ENCODE measurements around the gene GMDS.

Gene GMDS

DNA sequence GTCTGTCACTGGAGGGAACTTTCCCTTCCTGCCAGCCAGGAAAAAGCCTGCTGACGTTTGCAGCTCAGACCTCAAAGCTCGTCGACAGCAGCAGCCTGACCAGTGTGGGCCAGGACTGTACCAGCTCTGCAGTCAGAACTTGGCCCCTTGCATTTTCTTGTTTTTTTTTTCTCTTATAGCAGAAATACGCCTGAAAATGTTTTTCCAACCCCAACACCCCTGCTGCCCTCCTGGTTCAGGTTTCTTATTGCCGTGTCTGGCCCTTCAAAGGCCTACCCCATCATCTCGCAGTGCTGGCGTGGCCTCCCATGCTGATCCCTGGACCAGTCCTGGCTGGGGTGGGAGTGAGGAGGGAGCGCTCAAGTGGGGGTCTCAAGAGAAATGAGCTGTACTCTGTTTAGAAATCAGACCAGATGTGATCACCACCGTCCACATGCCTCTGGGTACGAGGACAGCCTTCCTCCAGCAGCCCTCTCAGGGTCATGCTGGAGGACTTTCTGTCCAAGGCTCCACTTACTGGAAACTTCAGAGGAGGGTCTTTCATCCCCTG is 466.6 kb downstream of the GMDS start:
- Histone ChIP-seq H3K27ac (ENCODE audit: low read depth in 2 of 2, low read length in 2 of 2) (no peak overlapping the region), H3K4me1 (ENCODE audit: control insufficient read depth in 2 of 2, insufficient read depth in 2 of 2, low read length in 2 of 2) (no peaks in the 10 kb centered on the region), H3K36me3 (ENCODE audit: control insufficient read depth in 2 of 2, insufficient read depth in 2 of 2, low read length in 2 of 2) (no peaks in the 10 kb centered on the region), H3K27me3 (ENCODE audit: control insufficient read depth in 2 of 2, insufficient read depth in 2 of 2, low read length in 2 of 2) (no peaks in the 10 kb centered on the region), H3K9ac (ENCODE audit: low read depth in 1 of 2, low read length in 2 of 2) (no peak overlapping the region), H3K4me3 (ENCODE audit: low read length in 2 of 2) (no peak overlapping the region), H3K9me3 (ENCODE audit: control insufficient read depth in 2 of 2, low read length in 2 of 2) (no peaks in the 10 kb centered on the region)

DNA sequence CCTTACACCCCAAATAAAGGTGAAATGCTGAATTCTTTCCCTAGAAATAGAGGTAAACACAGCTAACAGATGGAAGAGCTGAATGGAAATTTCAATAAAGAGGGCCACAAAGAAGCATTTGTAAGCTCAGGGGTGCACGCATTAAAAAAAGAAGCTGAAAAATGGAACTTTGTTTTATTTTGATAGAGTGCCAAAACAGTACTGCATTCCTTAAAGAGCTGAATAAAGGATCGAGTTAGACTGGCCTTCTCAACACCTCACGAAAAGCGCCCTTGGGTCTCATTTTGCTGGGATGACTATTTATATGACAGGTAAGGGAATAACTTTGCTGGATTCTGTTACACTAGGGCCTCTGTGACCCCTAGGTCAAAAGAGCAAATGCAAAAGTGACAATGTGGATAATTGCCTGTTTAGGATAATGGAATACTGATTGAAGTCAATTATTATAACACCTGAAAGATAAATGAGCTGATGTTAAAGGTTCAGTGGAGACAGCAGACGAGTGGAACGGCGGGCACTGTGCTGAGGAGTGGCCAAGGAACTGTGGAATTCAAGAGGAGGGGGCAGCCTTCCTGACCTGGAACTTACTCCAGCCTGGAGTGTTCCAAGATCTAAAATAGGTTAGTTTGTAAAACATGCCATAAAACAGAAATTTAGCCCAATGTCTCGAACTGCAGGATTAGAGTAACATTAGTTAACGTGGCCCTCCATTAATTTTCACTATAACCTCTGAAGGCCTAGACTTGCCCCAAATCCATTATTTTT is 467.3 kb downstream of the GMDS start:
- no peak overlapping the region for H3K9ac ChIP-seq (ENCODE audit: low read depth in 1 of 2, low read length in 2 of 2)
- no peaks in the 10 kb centered on the region for H3K4me1 ChIP-seq (ENCODE audit: control insufficient read depth in 2 of 2, insufficient read depth in 2 of 2, low read length in 2 of 2)
- no peaks in the 10 kb centered on the region for H3K9me3 ChIP-seq (ENCODE audit: control insufficient read depth in 2 of 2, low read length in 2 of 2)
- H3K27me3 ChIP-seq (ENCODE audit: control insufficient read depth in 2 of 2, insufficient read depth in 2 of 2, low read length in 2 of 2) = no peaks in the 10 kb centered on the region
- no peak overlapping the region for H3K4me3 ChIP-seq (ENCODE audit: low read length in 2 of 2)
- no peaks in the 10 kb centered on the region for H3K36me3 ChIP-seq (ENCODE audit: control insufficient read depth in 2 of 2, insufficient read depth in 2 of 2, low read length in 2 of 2)
- no peak overlapping the region for H3K27ac ChIP-seq (ENCODE audit: low read depth in 2 of 2, low read length in 2 of 2)

DNA sequence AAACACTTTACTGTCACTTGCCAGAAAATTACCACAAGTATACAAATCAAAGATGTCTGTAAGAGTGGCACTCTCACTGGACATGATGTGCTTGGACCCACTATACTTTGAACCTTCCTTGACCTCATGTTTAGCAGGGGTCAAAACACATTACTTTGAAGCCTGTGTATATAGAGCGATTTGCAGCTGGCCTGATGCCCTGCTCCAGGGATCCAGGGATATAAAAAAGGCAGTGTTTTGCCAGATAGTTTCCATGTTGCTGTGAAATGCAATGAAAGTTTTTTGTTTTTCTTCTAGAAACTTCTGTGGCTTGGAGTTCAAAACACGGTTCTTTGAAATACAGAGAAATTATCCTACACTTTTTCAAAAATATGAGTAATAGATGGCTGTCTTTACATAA is 470.0 kb downstream of the GMDS start:
- H3K9me3 ChIP-seq (ENCODE audit: control insufficient read depth in 2 of 2, low read length in 2 of 2) = no peaks in the 10 kb centered on the region
- H3K27me3 ChIP-seq (ENCODE audit: control insufficient read depth in 2 of 2, insufficient read depth in 2 of 2, low read length in 2 of 2) = no peaks in the 10 kb centered on the region
- H3K9ac ChIP-seq (ENCODE audit: low read depth in 1 of 2, low read length in 2 of 2) = no peak overlapping the region
- no peak overlapping the region for H3K4me3 ChIP-seq (ENCODE audit: low read length in 2 of 2)
- no peaks in the 10 kb centered on the region for H3K4me1 ChIP-seq (ENCODE audit: control insufficient read depth in 2 of 2, insufficient read depth in 2 of 2, low read length in 2 of 2)
- no peaks in the 10 kb centered on the region for H3K36me3 ChIP-seq (ENCODE audit: control insufficient read depth in 2 of 2, insufficient read depth in 2 of 2, low read length in 2 of 2)
- no peak overlapping the region for H3K27ac ChIP-seq (ENCODE audit: low read depth in 2 of 2, low read length in 2 of 2)

DNA sequence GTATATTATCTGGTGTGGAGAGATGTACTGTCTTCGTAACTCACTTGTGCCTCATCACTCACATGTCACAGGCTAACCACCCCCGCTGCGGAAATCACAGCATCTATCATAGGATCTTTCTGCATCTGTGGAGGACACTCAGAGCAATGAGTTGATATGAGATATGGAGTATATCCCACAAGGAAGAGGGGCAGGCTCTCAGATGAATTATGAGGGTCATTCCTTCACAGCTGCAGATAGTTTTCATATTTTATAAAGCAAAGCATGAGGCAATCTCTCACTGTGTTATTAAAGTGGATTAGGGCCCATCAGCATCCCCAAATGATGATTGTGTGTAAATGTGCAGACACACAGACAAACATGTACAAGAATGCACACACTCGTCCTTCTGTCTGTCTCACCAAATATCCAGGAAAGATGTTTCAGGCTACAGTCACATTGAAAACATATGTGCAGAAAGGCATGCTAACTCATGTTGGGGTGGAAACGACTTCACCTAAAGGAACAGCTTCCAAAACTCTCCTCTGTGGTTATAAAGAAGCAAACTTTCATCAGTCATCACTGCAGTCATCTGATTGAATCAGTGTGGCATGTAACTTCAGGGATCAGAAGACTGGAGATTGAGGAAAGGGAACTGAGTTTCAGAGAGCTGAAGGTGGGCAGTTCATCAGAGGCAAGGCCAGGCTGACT is 471.0 kb downstream of the GMDS start:
- Histone ChIP-seq H3K9me3 (ENCODE audit: control insufficient read depth in 2 of 2, low read length in 2 of 2) (no peaks in the 10 kb centered on the region), H3K4me1 (ENCODE audit: control insufficient read depth in 2 of 2, insufficient read depth in 2 of 2, low read length in 2 of 2) (no peaks in the 10 kb centered on the region), H3K4me3 (ENCODE audit: low read length in 2 of 2) (no peak overlapping the region), H3K27ac (ENCODE audit: low read depth in 2 of 2, low read length in 2 of 2) (no peak overlapping the region), H3K27me3 (ENCODE audit: control insufficient read depth in 2 of 2, insufficient read depth in 2 of 2, low read length in 2 of 2) (no peaks in the 10 kb centered on the region), H3K36me3 (ENCODE audit: control insufficient read depth in 2 of 2, insufficient read depth in 2 of 2, low read length in 2 of 2) (no peaks in the 10 kb centered on the region), H3K9ac (ENCODE audit: low read depth in 1 of 2, low read length in 2 of 2) (no peak overlapping the region)

DNA sequence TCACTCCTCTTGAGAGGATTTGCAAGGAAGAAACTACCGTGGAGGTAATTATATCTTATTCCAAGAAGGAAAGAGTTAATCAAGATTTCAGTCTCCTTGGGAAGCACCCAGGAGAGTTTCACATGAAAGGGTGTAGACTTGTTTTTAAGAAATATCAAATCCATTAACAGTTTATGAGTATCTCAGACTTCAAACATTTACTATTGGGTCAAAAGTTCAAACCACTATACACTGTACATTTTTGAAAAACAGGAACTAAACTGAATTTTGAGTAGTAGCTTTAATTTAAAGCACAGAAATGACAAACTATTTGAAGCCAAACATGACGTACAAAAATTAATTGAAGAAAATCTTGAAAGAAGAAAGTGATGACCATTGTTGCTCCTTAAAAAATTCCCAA is 471.7 kb downstream of the GMDS start:
- Histone ChIP-seq H3K9me3 (ENCODE audit: control insufficient read depth in 2 of 2, low read length in 2 of 2) (no peaks in the 10 kb centered on the region), H3K4me1 (ENCODE audit: control insufficient read depth in 2 of 2, insufficient read depth in 2 of 2, low read length in 2 of 2) (no peaks in the 10 kb centered on the region), H3K27me3 (ENCODE audit: control insufficient read depth in 2 of 2, insufficient read depth in 2 of 2, low read length in 2 of 2) (no peaks in the 10 kb centered on the region), H3K27ac (ENCODE audit: low read depth in 2 of 2, low read length in 2 of 2) (no peak overlapping the region), H3K9ac (ENCODE audit: low read depth in 1 of 2, low read length in 2 of 2) (no peak overlapping the region), H3K36me3 (ENCODE audit: control insufficient read depth in 2 of 2, insufficient read depth in 2 of 2, low read length in 2 of 2) (no peaks in the 10 kb centered on the region), H3K4me3 (ENCODE audit: low read length in 2 of 2) (no peak overlapping the region)

DNA sequence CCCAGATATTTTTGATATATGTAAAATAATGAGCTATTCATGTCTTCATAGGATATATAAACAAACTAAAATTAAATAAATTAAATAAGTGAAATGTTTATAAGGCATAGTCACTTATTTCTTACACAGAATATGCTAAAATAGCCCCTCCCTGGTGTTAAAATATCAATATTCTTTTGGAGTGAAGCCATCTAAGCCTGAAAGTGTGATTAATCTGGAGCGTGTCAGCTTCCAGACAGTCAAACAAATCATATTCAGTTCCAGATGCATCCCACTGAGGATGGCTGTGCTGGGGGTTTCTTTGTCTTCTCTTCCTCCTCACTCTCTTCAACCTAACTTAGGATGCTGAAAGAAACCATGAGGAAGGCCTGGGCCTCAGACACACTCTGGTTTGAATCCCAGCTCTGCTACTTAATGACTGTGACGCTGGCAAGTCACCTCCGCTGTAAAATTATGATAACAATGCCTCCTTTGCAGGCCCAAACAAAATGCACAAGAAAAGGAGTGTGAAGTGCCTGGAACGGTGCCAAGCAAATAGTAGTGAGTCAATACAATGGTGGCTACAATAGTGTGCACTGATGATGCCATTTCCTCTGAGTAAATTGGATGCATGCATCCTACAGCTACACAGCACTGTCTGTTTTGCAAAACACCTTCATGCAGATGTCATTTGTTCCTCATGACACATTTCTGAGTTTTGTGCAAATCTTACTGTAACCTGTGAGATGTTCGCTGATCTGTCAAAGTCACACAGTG is 474.3 kb downstream of the GMDS start:
- Histone ChIP-seq H3K9ac (ENCODE audit: low read depth in 1 of 2, low read length in 2 of 2) (no peak overlapping the region), H3K36me3 (ENCODE audit: control insufficient read depth in 2 of 2, insufficient read depth in 2 of 2, low read length in 2 of 2) (no peaks in the 10 kb centered on the region), H3K27me3 (ENCODE audit: control insufficient read depth in 2 of 2, insufficient read depth in 2 of 2, low read length in 2 of 2) (no peaks in the 10 kb centered on the region), H3K9me3 (ENCODE audit: control insufficient read depth in 2 of 2, low read length in 2 of 2) (no peaks in the 10 kb centered on the region), H3K27ac (ENCODE audit: low read depth in 2 of 2, low read length in 2 of 2) (no peak overlapping the region), H3K4me1 (ENCODE audit: control insufficient read depth in 2 of 2, insufficient read depth in 2 of 2, low read length in 2 of 2) (peaks cover 0 to 3% of the 10 kb centered on the region in 2 donors), H3K4me3 (ENCODE audit: low read length in 2 of 2) (no peak overlapping the region)

DNA sequence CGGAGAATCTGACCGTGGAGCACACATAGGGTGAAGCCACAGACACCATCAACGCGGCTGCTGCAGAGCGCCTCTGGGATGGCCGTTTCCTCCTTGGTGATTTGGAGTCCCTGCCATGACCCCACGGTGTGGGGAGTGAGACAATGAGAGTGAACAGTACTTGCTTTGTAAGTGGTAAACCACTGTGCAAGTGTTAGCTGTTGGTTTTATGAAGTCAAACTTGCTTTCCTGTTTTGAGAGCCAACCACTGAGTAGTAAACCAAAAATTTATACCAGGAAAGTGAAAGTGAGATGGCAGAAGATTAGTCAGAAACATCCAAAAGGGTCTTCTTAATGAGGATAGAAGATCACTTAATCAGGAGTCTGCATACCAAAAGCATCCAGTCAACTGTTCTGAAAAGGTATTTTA is 475.0 kb downstream of the GMDS start:
- Histone ChIP-seq H3K4me1 (ENCODE audit: control insufficient read depth in 2 of 2, insufficient read depth in 2 of 2, low read length in 2 of 2) (peaks cover 0 to 3% of the 10 kb centered on the region in 2 donors), H3K4me3 (ENCODE audit: low read length in 2 of 2) (no peak overlapping the region), H3K36me3 (ENCODE audit: control insufficient read depth in 2 of 2, insufficient read depth in 2 of 2, low read length in 2 of 2) (no peaks in the 10 kb centered on the region), H3K9me3 (ENCODE audit: control insufficient read depth in 2 of 2, low read length in 2 of 2) (no peaks in the 10 kb centered on the region), H3K27me3 (ENCODE audit: control insufficient read depth in 2 of 2, insufficient read depth in 2 of 2, low read length in 2 of 2) (no peaks in the 10 kb centered on the region), H3K27ac (ENCODE audit: low read depth in 2 of 2, low read length in 2 of 2) (no peak overlapping the region), H3K9ac (ENCODE audit: low read depth in 1 of 2, low read length in 2 of 2) (no peak overlapping the region)

DNA sequence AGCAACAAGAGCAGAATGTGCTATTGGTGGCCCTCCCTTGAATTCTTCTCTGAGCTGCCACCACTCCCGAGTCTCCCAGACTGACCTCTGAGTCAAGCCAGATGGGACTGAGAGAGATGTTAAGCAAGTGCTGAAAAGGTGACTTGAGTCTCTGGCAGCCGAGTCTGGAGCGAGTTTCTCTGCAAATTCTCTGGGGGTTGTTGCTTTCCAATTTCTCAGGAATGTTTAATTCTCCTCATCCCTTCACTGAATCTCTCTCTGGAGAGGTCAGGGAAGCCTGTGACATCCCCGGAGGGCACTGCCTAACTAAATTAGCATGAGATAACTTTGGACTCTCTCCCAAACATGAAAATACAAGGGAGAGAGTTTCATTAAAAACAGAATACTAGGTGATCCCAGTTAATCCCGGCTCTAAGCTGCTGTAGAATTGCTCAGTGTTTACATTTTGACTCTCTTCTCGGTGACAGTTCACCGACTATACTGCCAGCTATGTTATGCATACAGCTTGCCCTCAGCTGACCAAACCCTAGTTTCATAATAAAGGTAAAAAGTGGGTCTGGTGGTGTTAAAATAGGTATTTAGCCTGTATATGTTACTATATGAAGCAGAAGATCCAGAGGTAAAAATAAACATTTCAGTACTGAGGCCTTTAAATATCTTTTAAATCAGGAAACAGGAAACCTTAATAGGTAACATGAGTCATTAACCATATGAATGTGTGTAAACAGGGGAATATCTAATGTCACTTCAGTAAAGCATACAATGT is 477.7 kb downstream of the GMDS start:
- Histone ChIP-seq H3K4me1 (ENCODE audit: control insufficient read depth in 2 of 2, insufficient read depth in 2 of 2, low read length in 2 of 2) (peaks cover 0 to 3% of the 10 kb centered on the region in 2 donors), H3K4me3 (ENCODE audit: low read length in 2 of 2) (no peak overlapping the region), H3K27me3 (ENCODE audit: control insufficient read depth in 2 of 2, insufficient read depth in 2 of 2, low read length in 2 of 2) (no peaks in the 10 kb centered on the region), H3K9ac (ENCODE audit: low read depth in 1 of 2, low read length in 2 of 2) (no peak overlapping the region), H3K36me3 (ENCODE audit: control insufficient read depth in 2 of 2, insufficient read depth in 2 of 2, low read length in 2 of 2) (no peaks in the 10 kb centered on the region), H3K9me3 (ENCODE audit: control insufficient read depth in 2 of 2, low read length in 2 of 2) (no peaks in the 10 kb centered on the region), H3K27ac (ENCODE audit: low read depth in 2 of 2, low read length in 2 of 2) (no peak overlapping the region)

DNA sequence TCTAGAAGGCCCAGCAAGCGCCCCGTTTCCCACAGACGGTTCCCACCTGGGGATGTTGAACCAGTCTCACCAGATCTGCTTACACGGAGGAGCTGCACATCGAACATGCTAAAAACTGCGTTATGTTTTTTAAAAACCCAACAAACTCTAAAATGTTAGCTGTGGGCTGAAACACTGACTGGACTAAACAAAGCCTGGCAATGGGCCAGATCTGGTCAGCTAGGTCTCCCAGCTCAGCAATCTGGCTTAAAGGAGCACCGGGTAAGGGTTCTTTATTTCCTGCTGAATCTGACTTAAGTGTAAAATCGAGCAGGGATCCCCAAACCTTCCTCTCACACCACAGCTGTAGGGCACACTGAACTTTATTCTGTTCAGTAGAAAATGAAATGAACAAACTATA is 478.8 kb downstream of the GMDS start:
- Histone ChIP-seq H3K4me3 (ENCODE audit: low read length in 2 of 2) (no peak overlapping the region), H3K36me3 (ENCODE audit: control insufficient read depth in 2 of 2, insufficient read depth in 2 of 2, low read length in 2 of 2) (no peaks in the 10 kb centered on the region), H3K27me3 (ENCODE audit: control insufficient read depth in 2 of 2, insufficient read depth in 2 of 2, low read length in 2 of 2) (no peaks in the 10 kb centered on the region), H3K9ac (ENCODE audit: low read depth in 1 of 2, low read length in 2 of 2) (no peak overlapping the region), H3K27ac (ENCODE audit: low read depth in 2 of 2, low read length in 2 of 2) (no peak overlapping the region), H3K9me3 (ENCODE audit: control insufficient read depth in 2 of 2, low read length in 2 of 2) (no peaks in the 10 kb centered on the region), H3K4me1 (ENCODE audit: control insufficient read depth in 2 of 2, insufficient read depth in 2 of 2, low read length in 2 of 2) (peaks cover 0 to 3% of the 10 kb centered on the region in 2 donors)
